Skin epidermis (tissue), 12 donors: ENCODE measurements around the gene CCDC167.
A peak's percentile ranks its signal among the peaks of the same experiment; 100 is the strongest.

Experiments used
- H3K27ac ChIP-seq, 21 experiments: fragments of 200-600 bp; sonication (generic) in 11 of 21; one replicate each; pipeline ENCODE4 v1.5.0; 2020; ENCODE audit warnings: mild to moderate bottlenecking in 3 of 21, inconsistent platforms in 2 of 21, moderate library complexity in 2 of 21
- H3K4me3 ChIP-seq, 7 experiments: fragments of 200-600 bp; sonication (generic) in 2 of 7; one replicate each; pipeline ENCODE4 v1.5.0; 2020; ENCODE audit warnings: inconsistent platforms in 2 of 7, mild to moderate bottlenecking in 2 of 7, moderate library complexity in 1 of 7

Gene CCDC167

DNA sequence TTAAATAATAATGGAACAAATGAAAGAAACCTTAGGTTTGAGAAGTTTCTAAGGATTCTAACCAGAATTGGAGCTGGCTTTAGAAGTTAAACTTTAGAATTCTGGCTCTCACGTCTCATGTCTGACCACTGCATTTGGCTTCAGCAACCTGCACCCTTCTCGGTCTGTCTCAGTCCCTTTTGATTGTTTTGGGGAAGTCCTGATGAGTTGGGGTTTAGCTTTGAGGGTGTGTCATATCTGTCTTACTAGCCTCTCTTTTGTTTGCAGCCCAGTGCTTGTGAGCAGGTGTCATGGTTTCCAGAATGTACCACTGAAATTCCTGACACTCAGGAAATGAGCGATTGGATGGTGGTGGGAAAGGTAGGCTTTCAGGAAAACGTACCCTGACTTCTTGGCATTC, 49.7 kb downstream of the CCDC167 start:
- Histone ChIP-seq H3K4me3 (no peak overlapping the region), H3K27ac (no peak overlapping the region)

DNA sequence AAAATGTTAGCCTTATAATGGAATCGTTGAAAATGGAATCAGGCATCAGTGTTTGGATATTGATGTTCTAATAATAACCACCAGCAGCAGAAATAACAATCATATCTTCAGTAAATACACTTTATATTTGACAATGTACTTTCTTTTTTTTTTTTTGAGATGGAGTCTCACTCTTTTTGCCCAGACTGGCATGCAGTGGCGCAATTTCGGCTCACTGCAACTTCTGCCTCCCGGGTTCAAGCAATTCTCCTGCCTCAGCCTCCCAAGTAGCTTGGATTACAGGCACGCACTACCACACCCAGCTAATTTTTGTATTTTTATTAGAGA, 56.5 kb downstream of the CCDC167 start:
- Histone ChIP-seq H3K27ac (peak overlapping the region in 14 of 21 experiments; percentile 0 to 82 (median 69)), H3K4me3 (peak overlapping the region in 4 of 7 experiments; percentile 4 to 27 (median 14))

DNA sequence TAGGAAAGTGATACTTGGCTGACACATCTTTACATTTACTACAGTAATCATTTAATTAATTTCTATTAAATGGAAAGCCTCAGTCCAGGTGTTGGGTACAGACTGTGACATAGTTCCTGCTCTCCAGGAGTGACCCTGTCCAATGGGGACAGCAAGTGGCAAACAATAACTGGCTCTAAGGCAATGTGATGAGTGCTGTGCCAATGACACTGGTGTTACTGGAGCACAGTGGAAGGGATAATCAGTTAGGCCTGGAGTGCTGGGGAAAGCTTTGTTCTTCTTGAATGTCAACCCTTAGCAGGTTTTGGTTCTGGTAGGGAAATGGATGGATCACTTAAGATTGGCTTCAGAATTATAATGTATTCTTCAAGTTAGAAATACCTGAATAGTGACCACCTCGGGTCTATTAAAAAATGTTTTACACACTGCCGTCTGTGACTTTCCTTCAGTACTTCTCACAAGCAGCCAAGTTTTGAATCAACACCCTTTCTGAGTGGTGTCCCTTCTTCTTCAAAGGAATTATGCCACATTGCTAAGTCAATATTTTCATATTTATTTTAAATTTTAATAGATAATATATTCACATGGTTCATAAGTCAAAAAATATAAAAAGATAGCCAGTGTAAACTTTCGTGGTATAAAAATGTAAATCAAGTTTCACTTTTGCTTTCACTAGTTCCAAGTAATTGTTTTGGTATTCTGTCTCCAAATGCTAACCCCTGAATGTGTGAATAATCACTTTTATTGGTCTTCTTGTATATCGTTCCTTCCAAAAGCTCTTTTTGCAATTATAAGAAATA, 57.1 kb downstream of the CCDC167 start:
- Histone ChIP-seq H3K4me3 (peak overlapping the region in 4 of 7 experiments; percentile 4 to 27 (median 14)), H3K27ac (peak overlapping the region in 19 of 21 experiments; percentile 0 to 82 (median 63))

DNA sequence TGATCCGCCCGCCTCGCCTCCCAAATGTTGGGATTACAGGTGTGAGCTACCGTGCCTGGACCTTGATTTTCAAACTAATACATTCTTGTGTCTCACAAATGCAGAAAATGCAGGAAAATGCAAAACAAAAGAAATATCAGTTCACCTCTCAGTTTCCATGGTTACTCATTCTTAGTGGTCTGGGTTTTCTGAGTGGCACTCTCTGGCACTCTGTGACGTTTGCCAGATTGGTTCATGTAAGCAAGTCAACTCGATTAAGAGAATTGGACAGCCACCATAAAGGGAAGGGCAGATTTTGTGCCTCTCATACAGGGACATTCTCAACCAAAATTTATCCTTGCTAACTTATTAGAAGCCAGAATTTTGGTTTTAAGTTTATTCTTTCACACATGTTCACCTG, 58.0 kb downstream of the CCDC167 start:
- peak overlapping the region in 2 of 21 experiments; percentile 37 to 80 for H3K27ac ChIP-seq

DNA sequence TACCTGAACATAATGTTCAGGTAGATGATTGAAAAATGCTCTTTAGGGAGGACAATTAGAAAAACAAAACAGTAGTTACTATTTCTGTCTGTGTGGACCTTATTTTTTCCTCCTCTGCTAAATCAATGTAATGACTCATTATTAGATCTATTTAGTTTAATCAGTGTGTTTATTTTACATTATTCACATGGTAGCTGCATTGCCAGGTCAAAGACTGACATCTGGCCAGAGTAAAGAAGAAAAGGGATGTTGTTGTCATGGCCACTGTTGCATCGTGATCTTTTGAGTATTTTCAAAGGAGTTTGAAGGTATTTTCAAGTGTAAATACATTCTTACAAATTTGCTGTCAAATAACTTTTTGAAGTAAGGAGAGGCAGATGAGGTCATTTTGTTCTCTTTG, 60.8 kb downstream of the CCDC167 start:
- Histone ChIP-seq H3K27ac (no peak overlapping the region), H3K4me3 (no peak overlapping the region)

More for the DNA sequence above, 58.0 kb downstream of the CCDC167 start:
- no peak overlapping the region for H3K4me3 ChIP-seq

DNA sequence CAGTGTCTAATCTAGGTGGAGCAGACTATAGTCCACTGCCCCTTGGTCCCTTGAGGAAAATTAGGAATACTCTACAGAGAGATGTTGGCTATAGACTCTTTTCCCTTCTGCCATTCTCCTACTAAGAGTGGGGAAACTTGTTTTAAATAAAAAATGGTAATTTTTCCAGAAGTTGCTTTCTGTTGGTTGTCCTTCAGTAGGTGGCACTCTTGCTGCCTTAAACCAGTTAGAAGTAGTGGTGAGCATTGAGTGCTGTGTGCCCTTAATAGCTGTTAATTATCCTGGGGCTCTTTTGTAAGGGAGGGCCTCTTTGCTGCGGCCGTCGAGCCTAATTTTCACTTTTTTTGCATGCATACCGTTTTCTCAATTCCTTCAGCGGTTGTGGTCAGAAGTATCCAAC, 63.9 kb downstream of the CCDC167 start:
- Histone ChIP-seq H3K27ac (no peak overlapping the region), H3K4me3 (no peak overlapping the region)

DNA sequence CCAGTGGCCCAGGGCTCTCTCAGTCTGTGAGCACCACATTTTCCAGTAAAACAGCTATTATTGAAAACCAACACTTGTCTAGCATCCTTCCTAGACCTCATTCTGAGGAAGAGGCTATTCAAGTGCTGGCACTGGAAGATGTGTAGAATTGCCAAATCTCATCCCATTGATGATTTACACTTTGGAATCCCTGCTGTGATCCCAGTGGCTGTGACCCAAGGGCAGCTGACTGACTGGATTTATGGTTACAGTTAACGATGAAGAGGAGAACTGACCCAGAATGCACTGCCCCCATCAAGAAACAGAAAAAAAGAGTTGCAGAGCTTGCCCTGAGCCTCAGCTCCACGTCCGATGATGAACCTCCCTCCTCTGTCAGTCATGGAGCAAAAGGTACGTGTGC, 64.3 kb downstream of the CCDC167 start:
- H3K27ac ChIP-seq: no peak overlapping the region
- H3K4me3 ChIP-seq: no peak overlapping the region

DNA sequence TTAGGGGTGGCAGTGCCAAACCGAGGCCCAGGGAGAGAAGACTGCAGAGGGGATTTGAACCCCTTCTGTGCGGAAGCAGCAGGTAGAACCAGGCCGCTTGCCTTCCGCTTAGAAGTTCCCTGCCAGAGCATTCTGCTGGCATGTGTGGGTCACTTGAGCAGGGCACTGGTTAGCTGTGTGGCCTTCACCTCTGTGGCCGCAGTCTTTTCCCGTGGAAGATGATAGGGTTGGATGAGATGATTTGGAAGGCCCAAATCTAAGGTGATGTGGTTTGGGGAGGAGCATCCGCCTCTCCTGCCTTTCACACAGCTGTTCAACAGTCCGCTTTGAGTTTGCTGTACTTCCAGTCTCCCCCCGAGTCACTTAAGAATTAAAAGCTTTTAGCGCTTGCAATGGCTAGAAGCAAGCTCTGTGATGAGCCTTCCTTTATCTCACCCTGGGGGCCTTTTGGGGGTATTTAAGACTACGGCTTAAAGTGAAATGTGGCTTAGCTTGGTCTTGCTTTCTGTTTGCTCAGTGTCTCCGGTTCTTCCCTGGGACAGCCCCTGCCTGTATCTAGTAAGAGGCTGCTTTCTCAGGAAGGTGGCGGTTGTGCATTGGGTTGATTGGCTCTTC, 65.9 kb downstream of the CCDC167 start:
- H3K27ac ChIP-seq: peak overlapping the region; percentile 75 to 99 (median 94)
- H3K4me3 ChIP-seq: peak overlapping the region; percentile 60 to 97 (median 88)
